Activated effector memory CD4-positive, alpha-beta T cell treated with Interleukin-2 at 50 U/mL for 16 hours (primary cell): ENCODE results near the gene LRR1.
"Not testable (repeated sequence)": the region's sequence is repeated elsewhere in the genome, so short reads cannot be mapped to it uniquely, and the experiment has no call there.

Experiments
- DNase-seq: peaks from one replicate; pipeline ENCODE4 v3.0.0-alpha.2; 2020

Gene LRR1

DNA sequence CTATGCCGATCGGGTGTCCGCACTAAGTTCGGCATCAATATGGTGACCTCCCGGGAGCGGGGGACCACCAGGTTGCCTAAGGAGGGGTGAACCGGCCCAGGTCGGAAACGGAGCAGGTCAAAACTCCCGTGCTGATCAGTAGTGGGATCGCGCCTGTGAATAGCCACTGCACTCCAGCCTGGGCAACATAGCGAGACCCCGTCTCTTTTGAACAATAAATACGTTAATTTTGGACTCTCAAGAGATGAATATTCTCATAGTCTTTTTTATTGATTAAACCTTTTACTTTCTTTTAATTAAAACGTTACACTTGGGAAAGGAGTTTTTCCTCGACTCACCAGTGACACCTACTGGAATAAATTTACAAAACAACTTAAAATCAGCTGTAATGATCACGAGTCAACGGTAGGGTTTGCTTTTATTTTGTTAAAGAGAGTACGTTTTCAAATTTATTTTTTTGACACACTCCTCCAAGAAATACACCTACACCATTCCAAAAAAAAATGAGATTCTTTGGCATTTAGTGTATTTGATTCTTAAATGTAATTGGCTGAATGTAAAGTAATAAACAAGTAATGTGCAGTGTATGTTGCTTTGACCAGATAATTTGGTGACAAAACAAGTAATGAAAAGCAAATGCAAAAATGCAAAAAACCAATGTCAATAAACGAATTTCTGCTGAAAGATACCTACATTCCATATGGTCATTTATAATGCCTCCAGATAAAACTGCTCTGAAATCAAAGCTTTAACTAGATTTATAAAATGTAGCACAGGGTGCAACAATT lies 11.9 kb upstream of the LRR1 start:
- peak; percentile 43 for DNase-seq

DNA sequence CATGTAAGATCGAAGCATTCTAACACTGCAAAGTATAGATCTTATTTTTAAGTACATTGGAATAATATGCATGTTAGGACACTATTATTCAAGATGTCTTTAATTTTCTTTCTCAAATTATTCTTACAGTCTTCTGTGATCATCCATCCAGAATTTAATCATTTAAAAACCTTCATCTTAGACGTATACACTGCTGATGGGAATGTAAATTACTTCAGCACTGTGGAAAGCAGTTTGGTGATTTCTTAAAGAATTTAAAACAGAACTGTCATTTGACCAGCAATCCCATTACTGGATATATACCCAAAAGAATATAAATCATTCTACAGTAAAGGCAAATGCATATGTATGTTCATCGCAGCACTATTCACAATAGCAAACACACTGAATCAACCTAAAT lies 9.4 kb upstream of the LRR1 start:
- no peak for DNase-seq

DNA sequence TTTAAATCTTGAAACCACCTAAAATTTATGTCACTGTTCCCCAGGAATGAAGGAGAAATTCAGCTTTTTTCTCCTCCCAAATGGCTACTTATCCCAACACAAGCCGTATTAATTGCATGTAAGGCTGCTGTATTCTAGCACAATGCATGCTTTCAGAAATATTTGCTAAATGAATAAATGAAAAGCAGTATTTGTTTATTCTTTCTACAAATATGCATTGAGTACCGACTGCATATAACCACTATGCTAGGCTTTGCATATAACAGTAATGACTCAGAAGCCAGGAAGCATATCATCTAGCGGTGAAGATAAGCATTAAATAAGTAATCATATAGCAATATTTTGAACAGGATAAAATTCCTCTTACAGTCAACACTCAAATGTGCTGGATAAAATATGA lies 5.7 kb upstream of the LRR1 start:
- no peak for DNase-seq

DNA sequence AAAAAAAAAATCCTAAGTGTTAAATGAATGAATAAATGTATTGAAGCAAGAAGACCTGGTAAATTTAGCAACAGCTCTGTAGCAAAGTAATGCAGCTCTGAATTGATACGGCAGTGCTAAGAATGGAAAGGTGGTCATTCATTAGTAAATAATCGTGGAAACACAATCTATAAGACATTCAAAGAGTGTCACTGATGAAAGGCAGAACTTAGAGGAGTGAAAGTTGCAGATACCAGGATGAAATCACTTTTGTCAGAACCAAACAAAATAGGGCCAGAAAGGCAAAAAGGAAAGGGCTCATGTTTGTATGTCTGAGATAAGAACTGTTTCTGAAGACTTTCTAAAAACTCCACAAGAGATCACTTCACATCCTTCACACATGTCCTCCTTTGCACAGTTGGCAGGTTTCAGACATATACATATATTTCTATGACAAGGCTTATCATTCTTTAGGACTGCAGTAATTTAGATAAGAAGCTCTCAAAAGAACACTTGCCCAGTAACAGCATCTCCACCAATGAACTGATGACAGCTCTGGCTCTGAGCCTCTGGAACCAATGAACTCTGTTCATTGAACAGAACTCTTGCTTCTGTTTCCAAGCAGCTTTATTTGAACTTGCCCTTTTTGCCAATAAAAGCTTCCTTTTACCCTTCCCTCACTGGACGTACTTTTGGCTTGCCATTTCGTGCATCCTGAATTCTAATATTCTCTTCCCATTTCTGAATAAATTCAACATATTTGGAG lies 4.2 kb upstream of the LRR1 start:
- no peak for DNase-seq

DNA sequence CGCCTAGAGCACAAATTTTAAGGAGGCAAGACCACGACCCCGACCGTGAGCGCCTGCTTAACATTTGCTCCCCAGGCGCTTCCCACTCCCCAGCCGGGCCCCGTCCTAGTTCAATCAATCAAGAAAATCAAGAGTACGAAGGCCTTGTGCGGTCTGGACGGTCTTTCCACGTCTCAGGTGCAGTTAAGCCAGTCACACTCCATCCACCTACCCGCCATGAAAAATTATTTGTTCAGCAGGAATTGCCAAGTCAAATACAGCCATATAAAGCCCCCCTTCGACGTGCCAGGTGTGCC lies 603 bp upstream of the LRR1 start:
- no peak for DNase-seq

DNA sequence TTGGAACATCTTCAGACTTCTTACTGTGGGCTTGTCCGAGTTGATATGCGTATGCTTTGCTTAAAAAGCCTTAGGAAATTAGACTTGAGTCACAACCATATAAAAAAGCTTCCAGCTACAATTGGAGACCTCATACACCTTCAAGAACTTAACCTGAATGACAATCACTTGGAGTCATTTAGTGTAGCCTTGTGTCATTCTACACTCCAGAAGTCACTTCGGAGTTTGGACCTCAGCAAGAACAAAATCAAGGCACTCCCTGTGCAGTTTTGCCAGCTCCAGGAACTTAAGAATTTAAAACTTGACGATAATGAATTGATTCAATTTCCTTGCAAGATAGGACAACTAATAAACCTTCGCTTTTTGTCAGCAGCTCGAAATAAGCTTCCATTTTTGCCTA lies 8.8 kb downstream of the LRR1 start:
- no peak for DNase-seq

DNA sequence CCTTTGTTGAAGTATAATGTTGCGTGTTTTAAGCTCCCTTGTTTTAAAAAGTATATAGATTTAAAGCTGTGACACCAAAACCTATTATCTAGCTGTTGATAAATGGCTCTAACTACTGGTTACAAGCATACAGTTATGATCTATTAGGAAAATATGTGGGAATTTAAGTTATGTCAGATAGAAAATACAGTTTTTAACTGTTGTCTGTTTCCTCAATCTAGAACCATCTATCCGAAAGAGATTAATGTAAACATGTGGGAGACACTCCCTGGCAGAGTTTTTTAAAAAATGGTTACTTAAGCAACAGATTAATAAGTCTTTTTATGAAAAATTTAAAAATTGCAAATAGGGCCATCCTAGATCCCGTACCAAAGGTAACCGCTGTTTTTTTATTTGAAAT lies 13.5 kb downstream of the LRR1 start:
- DNase-seq: no peak

DNA sequence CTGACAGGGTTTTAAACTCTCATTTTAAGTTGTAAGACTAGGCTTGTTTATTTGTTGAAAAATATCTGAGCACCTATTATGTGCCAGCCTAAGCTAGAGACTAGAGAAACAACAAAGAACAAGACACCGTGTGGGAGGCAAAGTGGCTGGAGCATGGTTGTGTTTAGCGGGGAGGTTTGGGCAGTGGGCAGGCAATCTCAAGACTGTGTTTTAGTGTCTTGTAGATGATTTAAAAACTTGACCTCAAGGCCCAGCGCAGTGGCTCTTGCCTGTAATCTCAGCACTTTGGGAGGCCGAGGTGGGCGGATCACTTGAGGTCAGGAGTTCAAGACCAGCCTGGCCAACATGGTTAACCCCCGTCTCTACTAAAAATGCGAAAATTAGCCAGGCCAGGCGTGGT lies 13.9 kb downstream of the LRR1 start:
- DNase-seq: no peak

DNA sequence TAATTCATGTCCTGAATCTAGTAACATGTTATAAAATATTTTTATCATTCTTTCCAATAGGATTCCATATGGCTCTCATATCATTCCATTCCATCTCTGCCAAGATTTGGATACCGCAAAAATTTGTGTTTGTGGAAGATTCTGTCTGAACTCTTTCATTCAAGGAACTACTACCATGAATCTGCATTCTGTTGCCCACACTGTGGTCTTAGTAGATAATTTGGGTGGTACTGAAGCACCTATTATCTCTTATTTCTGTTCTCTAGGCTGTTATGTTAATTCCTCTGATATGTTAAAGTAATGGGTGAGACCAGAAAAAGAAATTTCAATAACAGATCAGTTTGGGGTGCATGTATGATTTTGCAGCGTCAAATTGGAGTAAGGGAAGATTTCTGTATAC lies 15.5 kb downstream of the LRR1 start:
- no peak for DNase-seq

DNA sequence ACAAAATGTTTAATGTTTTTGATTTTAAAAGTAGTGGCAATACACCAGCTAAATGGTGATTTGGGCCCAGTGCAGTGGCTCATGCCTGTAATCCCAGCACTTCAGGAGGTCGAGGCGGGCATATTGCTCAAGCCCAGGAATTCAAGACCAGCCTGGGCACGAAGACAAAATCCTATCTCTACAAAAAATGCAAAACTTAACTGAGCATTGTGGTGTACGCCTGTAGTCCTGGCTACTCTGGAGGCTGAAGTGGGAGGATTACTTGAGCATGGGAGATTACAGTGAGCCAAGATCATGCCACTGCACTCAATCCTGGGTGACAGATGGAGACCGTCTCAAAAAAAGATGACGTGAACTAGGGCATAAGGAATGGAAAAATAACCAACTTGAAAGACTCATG lies 17.0 kb downstream of the LRR1 start:
- no peak for DNase-seq

DNA sequence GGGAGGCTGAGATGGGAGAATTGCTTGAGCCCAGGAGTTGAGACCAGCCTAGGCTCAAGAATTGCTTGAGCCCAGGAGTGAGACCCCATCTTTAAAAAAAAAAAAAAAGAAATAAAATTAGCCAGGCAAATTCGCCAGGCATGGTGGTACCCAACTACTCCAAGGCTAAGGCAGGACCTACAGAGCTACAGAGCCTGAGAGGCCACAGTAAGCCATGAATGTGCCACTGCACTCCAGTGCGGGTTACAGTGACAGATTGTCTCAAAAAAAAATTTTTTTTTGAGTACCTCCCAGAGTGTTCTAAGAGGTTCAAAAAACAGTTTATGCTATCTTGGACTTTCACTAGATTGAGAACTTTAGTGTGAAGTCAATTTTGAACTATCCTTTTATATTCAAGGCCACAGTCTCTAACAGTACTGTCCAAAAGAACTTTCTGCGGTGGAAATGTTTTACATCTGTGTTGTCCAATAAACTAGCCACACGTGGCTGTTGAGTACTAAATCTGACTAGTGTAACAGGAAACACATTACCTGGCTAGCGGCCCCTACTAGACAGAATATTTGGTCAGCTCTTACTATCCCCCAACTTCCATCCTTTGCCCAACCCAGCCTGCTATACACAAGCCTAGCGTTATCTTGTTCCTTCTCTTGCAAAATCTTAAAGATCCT lies 19.2 kb downstream of the LRR1 start:
- DNase-seq: no peak

DNA sequence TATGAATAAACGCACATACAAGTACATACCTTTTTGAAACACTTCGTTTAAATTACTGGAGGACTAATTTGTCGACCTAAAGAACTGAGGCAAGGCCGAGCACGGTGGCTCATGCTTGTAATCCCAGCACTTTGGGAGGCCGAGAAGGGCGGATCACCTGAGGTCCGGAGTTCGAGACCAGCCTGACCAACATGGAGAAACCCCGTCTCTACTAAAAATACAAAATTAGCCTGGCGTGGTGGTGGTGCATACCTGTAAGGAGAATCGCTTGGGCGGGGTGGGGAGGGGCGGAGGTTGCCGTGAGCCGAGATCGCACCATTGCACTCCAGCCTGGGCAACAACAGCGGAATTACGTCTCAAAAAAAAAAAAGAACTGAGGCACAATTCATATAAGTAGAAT lies 20.5 kb downstream of the LRR1 start:
- DNase-seq: not testable (repeated sequence)

DNA sequence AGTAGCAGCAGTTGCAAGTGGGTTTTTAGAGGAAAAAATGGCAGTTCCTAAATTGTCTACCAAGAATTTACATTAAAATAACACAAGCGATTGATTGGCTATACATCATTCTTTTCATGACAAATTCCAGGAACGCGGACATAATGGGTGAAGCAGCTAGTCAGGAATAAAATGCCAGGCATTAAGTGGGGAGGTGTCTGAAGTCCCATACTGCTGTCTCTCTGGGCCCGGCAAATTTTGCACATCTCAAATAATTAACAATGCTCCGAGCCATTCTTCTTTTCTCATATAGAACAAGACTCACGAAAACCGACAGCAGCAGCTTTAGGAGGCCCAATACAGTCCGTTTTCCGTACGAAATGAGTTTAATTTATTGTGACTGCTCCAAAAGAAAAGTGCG lies 21.0 kb downstream of the LRR1 start:
- no peak for DNase-seq

DNA sequence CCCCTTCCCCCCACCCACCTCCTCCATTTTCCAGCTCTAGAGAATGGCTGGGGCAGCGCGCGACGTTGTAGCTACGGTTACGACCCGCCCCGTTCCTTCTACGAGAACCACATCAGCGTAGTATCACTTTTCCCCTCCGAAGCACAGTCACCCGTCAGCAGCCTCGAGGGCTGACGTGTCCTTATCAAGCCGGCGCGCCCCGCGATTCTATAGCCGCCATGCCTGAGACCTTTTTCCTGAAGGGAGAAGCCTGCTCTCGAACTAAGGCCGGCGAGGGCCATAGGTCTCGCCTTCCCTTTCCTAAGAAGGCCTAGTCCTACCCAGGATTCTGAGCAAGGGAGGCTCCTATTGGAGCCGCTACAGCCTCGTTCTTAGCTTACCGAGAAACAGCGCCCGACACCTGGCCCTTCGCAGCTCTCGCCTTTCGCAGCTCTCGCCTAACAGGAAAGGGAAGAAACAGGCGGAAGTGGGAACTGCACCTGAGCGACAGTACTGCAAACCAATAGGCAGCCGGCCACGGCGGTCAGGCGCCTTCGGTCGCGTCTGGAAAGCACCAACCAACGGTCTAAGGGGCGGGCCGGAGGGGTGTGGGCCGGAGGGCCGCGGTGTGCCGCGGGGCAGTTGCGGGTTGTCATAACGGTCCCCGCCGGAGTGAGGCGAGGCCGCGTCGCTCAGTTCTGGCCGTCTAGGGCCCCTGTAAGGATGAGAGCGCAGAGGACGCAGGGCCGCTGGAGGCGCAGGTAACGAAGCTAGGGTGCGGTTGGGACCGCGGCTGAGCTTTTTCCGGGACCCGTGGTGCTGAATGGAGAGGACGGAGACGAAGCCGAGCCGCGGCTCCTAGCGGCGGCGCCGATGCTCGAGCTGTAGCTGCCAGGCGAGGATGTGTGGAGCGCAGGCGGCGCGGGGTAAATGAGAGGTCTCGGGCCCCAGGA lies 21.7 kb downstream of the LRR1 start, which contains the start of the genes MGAT2 and RPL36AL:
MGAT2 (plus strand) TSS at position 618 of the 932 bp plus-strand sequence. CDS start 470 bp downstream, outside the sequence.
RPL36AL (minus strand) TSS at position 445 of the 932 bp plus-strand sequence. CDS start 1,522 bp downstream, outside the sequence.
- DNase-seq: peak; percentile 92

DNA sequence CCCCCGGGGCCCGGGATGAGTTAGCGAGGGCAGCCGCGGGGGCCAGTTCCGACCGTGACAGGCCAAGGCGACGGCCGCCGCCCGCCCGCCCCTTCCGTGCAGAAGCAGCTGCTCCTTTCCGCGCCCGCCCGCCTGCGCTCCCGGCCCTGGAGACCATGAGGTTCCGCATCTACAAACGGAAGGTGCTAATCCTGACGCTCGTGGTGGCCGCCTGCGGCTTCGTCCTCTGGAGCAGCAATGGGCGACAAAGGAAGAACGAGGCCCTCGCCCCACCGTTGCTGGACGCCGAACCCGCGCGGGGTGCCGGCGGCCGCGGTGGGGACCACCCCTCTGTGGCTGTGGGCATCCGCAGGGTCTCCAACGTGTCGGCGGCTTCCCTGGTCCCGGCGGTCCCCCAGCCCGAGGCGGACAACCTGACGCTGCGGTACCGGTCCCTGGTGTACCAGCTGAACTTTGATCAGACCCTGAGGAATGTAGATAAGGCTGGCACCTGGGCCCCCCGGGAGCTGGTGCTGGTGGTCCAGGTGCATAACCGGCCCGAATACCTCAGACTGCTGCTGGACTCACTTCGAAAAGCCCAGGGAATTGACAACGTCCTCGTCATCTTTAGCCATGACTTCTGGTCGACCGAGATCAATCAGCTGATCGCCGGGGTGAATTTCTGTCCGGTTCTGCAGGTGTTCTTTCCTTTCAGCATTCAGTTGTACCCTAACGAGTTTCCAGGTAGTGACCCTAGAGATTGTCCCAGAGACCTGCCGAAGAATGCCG lies 22.6 kb downstream of the LRR1 start:
- DNase-seq: peak; percentile 57

DNA sequence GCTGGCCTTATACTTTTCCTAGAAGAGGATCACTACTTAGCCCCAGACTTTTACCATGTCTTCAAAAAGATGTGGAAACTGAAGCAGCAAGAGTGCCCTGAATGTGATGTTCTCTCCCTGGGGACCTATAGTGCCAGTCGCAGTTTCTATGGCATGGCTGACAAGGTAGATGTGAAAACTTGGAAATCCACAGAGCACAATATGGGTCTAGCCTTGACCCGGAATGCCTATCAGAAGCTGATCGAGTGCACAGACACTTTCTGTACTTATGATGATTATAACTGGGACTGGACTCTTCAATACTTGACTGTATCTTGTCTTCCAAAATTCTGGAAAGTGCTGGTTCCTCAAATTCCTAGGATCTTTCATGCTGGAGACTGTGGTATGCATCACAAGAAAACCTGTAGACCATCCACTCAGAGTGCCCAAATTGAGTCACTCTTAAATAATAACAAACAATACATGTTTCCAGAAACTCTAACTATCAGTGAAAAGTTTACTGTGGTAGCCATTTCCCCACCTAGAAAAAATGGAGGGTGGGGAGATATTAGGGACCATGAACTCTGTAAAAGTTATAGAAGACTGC lies 23.4 kb downstream of the LRR1 start:
- no peak for DNase-seq

DNA sequence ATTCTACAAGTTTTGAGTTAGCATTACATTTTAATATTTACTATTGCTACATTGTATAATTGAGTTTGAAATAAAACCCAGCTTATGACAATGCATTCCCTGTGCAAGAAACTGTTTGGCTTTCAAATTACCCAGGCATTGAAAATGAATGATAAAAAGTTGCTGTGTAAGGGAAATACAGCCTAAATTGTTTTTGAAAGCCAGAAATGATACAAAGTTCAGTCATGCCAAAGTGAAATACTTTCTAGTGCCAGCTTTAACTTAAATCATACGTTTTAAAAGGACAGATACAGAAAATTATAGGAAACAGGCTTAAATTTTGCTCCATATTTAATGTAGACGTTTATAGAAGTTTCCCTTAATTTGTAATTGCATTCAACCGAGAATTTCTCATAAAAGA lies 24.6 kb downstream of the LRR1 start:
- no peak for DNase-seq

DNA sequence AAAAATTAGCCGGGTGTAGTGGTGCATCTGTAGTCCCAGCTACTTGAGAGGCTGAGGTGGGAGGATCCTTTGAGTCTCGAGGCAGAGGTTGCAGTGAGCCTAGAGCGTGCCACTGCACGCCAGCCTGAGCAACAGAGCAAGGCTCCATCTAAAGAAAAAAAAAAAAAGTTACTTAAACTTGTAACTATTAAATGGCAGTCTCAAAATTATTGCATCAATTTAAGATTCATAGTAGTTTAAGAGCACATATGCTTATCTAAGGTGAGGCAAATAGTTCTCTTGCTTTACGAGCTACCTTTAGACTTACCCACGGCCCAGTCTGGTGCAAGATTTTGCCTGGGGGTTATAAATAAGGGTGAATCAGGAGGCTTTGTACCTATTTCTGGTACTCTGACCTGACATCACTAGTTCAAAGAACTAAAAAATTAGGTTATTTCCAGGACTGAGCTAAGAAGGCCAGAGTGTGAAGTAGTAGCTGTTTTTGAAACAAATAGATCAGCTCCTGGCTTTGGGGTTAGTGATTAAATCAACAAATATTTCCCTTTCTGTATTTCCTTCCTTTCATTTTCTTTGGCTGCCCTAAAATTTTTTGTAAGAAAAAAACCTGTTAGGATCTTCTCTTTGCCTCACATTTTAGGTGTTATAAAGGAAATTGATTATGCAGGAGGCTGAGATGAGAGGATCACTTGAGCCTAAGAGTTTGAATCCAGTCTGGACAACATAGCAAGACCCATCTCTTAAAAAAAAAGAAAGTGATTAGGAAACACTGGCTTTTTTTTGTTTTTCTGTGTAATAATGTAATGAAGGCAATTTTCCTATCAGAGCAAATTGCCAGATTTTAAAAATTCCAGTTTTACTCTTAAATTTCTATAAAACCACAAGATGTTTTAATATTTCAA lies 25.4 kb downstream of the LRR1 start:
- no peak for DNase-seq

DNA sequence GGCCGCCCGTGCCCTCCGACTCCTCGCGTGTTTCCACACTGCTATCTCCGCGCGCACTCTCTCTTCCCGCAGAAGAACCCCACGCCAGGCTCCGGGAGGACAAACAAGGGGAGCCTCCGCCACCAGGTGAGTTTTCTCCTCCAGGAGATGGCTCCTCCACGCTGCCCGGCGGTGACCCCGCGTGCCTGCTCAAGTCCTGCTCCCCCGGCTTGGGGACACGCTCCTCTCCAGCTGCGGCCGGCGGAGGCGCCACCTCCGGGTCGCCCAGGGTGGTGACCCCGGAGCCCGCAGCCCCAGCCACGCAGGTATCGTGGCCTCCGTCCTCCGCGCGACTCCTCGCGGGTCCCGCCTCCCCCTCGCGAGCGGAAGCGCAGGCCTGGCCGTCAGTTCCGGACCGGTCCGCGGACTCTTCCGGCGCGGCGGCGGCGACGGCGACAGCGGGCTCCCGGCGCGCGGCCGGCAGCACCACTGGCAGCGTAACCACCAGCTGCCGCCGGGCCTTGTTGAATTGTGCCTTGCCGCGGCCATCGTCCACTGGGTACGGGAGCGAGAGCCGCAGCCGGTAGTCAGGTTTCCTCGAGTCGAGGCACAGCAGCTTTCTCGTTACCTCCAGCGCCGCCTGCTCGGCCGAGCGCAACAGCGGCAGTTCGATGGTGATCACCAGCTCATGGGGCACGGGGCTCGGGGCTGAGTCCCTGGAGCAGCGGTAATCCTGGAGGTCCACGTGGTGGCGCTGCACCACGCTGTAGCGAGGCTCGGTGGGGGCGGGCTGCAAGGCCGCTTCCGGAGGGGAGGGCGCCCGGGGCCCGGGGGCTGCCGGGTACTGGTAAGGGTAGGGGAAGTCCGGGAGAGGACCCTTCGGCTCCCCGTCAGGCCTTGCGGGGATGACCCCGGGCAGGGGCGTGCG lies 35.2 kb downstream of the LRR1 start:
- peak; percentile 90 for DNase-seq
